ENCODE results near the gene PEF1.

The PEF1 gene

DNA sequence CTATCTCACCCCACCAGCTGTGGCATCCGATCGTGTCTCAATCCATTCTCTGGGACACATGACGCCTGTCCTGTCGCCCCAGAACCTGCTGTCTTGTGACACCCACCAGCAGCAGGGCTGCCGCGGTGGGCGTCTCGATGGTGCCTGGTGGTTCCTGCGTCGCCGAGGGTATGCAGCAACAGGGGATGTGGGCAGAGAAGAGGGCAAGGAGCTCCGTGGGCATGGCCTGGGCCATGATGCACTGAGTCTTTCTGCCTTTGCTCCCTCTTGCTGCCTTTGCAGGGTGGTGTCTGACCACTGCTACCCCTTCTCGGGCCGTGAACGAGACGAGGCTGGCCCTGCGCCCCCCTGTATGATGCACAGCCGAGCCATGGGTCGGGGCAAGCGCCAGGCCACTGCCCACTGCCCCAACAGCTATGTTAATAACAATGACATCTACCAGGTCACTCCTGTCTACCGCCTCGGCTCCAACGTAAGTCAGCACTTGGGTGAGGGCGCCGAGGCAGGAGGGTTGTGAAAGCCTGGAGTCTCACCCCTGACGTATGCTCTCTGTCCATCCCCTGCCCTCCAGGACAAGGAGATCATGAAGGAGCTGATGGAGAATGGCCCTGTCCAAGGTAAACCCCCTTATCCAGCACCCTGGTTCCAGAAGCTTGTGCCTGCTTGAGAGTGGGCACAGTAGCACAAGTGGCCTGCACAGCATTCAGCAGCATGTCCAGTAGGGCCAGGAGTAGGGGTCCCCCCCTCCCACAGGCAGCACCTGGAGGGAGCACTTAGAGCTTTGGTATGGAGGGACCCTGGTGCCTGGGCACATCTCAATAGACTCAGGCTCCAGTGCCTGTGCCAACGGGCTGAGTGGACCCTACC, 59.6 kb downstream of the PEF1 start:
- DNase-seq (ENCODE audit: low read depth in 3 of 3): no peak

DNA sequence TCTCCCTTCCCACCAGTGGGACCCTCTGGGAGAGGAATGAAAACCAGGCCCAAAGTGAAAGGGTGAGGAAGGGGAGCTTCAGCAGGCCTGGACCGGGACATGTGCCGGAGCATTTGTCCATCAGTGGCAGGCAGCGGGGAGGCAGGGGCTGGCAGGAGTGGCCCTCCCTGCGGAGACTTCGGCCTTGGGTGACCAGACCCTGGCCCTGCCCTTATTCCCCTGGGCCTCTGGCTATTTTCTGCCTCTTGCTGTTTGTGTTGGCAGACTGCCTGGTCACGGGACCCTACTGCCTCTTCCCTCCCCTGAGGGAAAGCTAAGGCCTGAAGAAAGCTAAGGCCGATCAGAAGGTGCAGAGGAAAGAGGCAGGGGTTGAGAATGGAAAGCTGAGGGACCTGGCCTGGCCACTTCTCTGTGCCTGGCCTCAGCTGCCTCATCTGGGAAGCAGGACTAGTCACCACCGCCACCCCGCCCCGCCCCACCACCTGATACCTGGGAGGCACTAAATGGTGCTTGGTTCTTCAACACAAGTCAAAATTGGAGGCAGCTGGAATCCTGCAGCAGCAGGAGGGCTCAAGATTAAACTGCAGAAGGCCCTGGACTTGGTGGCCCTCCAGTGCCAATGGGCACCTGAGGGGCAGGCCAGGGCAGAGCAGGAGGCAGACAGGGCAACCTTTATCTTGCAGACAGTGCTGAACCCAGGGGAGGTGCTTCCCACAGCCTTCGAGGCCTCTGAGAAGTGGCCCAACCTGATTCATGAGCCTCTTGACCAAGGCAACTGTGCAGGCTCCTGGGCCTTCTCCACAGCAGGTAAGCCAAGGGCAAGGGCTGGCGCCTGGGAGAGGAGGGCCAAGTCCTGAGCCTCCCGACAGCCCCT, 60.4 kb downstream of the PEF1 start:
- no peak for DNase-seq (ENCODE audit: low read depth in 3 of 3)

- no peak for DNase-seq (ENCODE audit: low read depth in 3 of 3)
These were observed 61.3 kb downstream of the PEF1 start for GRCh38 chr1:31583082-31583994.

- DNase-seq (ENCODE audit: low read depth in 3 of 3): no peak
These were observed 62.6 kb downstream of the PEF1 start for GRCh38 chr1:31581821-31582810.

GRCh38 chr1:31580891-31581603, 63.6 kb downstream of the PEF1 start:
- DNase-seq (ENCODE audit: low read depth in 3 of 3): no peak

DNA sequence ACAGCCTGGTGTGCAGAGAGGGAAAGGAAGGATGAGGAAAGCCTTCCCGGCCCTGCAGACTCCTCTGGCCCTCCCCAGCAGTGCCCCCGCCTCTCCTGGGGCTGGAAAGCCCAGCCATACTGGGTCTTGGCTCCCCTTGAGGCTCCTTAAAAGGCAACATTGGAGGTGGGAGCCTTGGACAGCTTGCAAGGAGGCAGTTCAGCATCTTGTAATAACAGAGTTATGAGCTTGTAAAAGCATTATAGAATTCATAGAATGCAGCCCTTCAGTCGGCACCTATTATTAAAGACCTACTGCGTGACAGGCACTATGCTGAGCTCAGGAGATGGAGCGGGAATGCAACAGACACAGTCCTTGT, 64.2 kb downstream of the PEF1 start:
- DNase-seq (ENCODE audit: low read depth in 3 of 3): no peak
